H9 (cell line): ENCODE data around the gene AP5M1. TPM values are rescaled to one million over a fixed set of nuclear protein-coding genes. Genes with fewer than 3 reads are reported as not detected.

Source experiments
- DNase-seq: peaks from one replicate; pipeline ENCODE4 v3.0.0-alpha.2; 2017
- H2AFZ ChIP-seq: one replicate; pipeline ENCODE4 v1.6.1; 2013; ENCODE audit warnings: mild to moderate bottlenecking, low read length, control low read depth, moderate library complexity
- H2AK5ac ChIP-seq: 2 replicates; pipeline ENCODE4 v1.6.1; 2013; ENCODE audit warnings: low read length, control low read depth, mixed read lengths; ENCODE audit not compliant: insufficient read length
- H2BK120ac ChIP-seq: one replicate; pipeline ENCODE4 v1.6.1; 2013; ENCODE audit warnings: low read depth, mild to moderate bottlenecking, low read length, control low read depth, inconsistent platforms; ENCODE audit not compliant: poor library complexity, severe bottlenecking
- H2BK12ac ChIP-seq: 2 replicates; pipeline ENCODE4 v1.6.1; 2013; ENCODE audit warnings: low read length, control low read depth, mixed read lengths, low read depth; ENCODE audit not compliant: insufficient read length
- H2BK15ac ChIP-seq: 2 replicates; pipeline ENCODE4 v1.6.1; 2013; ENCODE audit warnings: low read depth, low read length, control low read depth
- H2BK20ac ChIP-seq: one replicate; pipeline ENCODE4 v1.6.1; 2013; ENCODE audit warnings: low read depth, mild to moderate bottlenecking, low read length, control low read depth, inconsistent platforms; ENCODE audit not compliant: poor library complexity, severe bottlenecking
- H2BK5ac ChIP-seq: 2 replicates; pipeline ENCODE4 v1.6.1; 2013; ENCODE audit warnings: low read length, control low read depth, mixed read lengths; ENCODE audit not compliant: insufficient read length
- H3K14ac ChIP-seq: 2 replicates; pipeline ENCODE4 v1.6.1; 2013; ENCODE audit warnings: low read length, control low read depth; ENCODE audit not compliant: insufficient read depth
- H3K18ac ChIP-seq: 2 replicates; pipeline ENCODE4 v1.6.1; 2013; ENCODE audit warnings: low read depth, mild to moderate bottlenecking, mixed read lengths, low read length, control low read depth; ENCODE audit not compliant: insufficient read length
- H3K23ac ChIP-seq: 2 replicates; pipeline ENCODE4 v1.6.1; 2013; ENCODE audit warnings: low read length, control low read depth, mixed read lengths, low read depth; ENCODE audit not compliant: insufficient read length
- H3K23me2 ChIP-seq: 2 replicates; pipeline ENCODE4 v1.6.1; 2013; ENCODE audit warnings: low read depth, mild to moderate bottlenecking, mixed read lengths, low read length, control low read depth; ENCODE audit not compliant: insufficient read length, poor library complexity, severe bottlenecking
- H3K27ac ChIP-seq: 2 replicates; pipeline ENCODE4 v1.5.1; 2013; ENCODE audit warnings: low read length, control low read depth, mixed read lengths, low read depth; ENCODE audit not compliant: insufficient read length
- H3K27me3 ChIP-seq: 2 replicates; pipeline ENCODE4 v1.6.1; 2013; ENCODE audit warnings: low read length, control low read depth, inconsistent platforms; ENCODE audit not compliant: insufficient read depth
- H3K4ac ChIP-seq: 2 replicates; pipeline ENCODE4 v1.6.1; 2013; ENCODE audit warnings: low read depth, mild to moderate bottlenecking, control low read depth, inconsistent platforms, low read length, moderate library complexity
- H3K4me1 ChIP-seq: 2 replicates; pipeline ENCODE4 v1.6.1; 2013; ENCODE audit warnings: low read length, control low read depth, inconsistent platforms; ENCODE audit not compliant: insufficient read depth
- H3K4me2 ChIP-seq: 2 replicates; pipeline ENCODE4 v1.6.1; 2013; ENCODE audit warnings: low read length, control low read depth, mixed read lengths; ENCODE audit not compliant: insufficient read length, insufficient read depth
- H3K56ac ChIP-seq: 2 replicates; pipeline ENCODE4 v1.6.1; 2013; ENCODE audit warnings: low read depth, mild to moderate bottlenecking, mixed read lengths, low read length, control low read depth; ENCODE audit not compliant: insufficient read length
- H3K79me1 ChIP-seq: 2 replicates; pipeline ENCODE4 v1.6.1; 2013; ENCODE audit warnings: low read depth, mild to moderate bottlenecking, moderate library complexity, low read length, control low read depth, inconsistent platforms; ENCODE audit not compliant: insufficient read depth, poor library complexity, severe bottlenecking
- H3K79me2 ChIP-seq: 2 replicates; pipeline ENCODE4 v1.6.1; 2013; ENCODE audit warnings: low read length, control low read depth, inconsistent platforms; ENCODE audit not compliant: insufficient read depth
- H3K9ac ChIP-seq: 2 replicates; pipeline ENCODE4 v1.6.1; 2013; ENCODE audit warnings: low read length, control low read depth, mixed read lengths; ENCODE audit not compliant: insufficient read length; ENCODE audit errors: extremely low read depth
- H3K9me3 ChIP-seq: one replicate; pipeline ENCODE4 v1.6.1; 2013; ENCODE audit warnings: low read depth, low read length, inconsistent platforms; ENCODE audit not compliant: control insufficient read depth
- H3T11ph ChIP-seq: one replicate; pipeline ENCODE4 v1.6.1; 2013; ENCODE audit warnings: mild to moderate bottlenecking, low read length, control low read depth, inconsistent platforms
- H4K20me1 ChIP-seq: one replicate; pipeline ENCODE4 v1.6.1; 2013; ENCODE audit not compliant: control insufficient read depth, insufficient read length, insufficient read depth
- H4K5ac ChIP-seq: 2 replicates; pipeline ENCODE4 v1.6.1; 2013; ENCODE audit warnings: low read depth, mild to moderate bottlenecking, mixed read lengths, low read length, control low read depth; ENCODE audit not compliant: insufficient read length
- H4K8ac ChIP-seq: replicated peaks from 2 replicates; pipeline ENCODE4 v1.6.1; 2013; ENCODE audit warnings: low read length, control low read depth, mixed read lengths, low read depth; ENCODE audit not compliant: insufficient read length
- H4K91ac ChIP-seq: 2 replicates; pipeline ENCODE4 v1.6.1; 2013; ENCODE audit warnings: low read depth, mild to moderate bottlenecking, moderate library complexity, mixed read lengths, low read length, control low read depth; ENCODE audit not compliant: insufficient read length
- H3K27ac Mint-ChIP-seq, 3 experiments: 2 replicates in 2 of 3; 3 replicates in 1 of 3; pipeline ENCODE4 v1.8.0; 2020 to 2021; ENCODE audit warnings: mixed read lengths in 3 of 3, mild to moderate bottlenecking in 1 of 3, moderate library complexity in 1 of 3
- H3K27me3 Mint-ChIP-seq: 2 replicates; pipeline ENCODE4 v1.8.0; 2021; ENCODE audit warnings: low read depth, mild to moderate bottlenecking, moderate library complexity, mixed read lengths
- H3K36me3 Mint-ChIP-seq, 3 experiments: 2 replicates in 2 of 3; 3 replicates in 1 of 3; pipeline ENCODE4 v1.8.0; 2020 to 2021; ENCODE audit warnings: low read depth in 3 of 3, mixed read lengths in 3 of 3; ENCODE audit not compliant: insufficient read depth in 1 of 3
- H3K4me1 Mint-ChIP-seq, 2 experiments: 2 replicates each; pipeline ENCODE4 v1.8.0; 2020; ENCODE audit warnings: mixed read lengths in 2 of 2
- H3K4me3 Mint-ChIP-seq, 2 experiments: 2 replicates in 1 of 2; 3 replicates in 1 of 2; pipeline ENCODE4 v1.8.0; 2020 to 2021; ENCODE audit warnings: mild to moderate bottlenecking in 2 of 2, mixed read lengths in 2 of 2, moderate library complexity in 1 of 2
- H3K9me3 Mint-ChIP-seq, 2 experiments: 2 replicates in 1 of 2; 3 replicates in 1 of 2; pipeline ENCODE4 v1.8.0; 2020; ENCODE audit warnings: mild to moderate bottlenecking in 2 of 2, mixed read lengths in 2 of 2, moderate library complexity in 1 of 2
- WGBS: extraction: QIAGEN DNeasy Blood & Tissue Kit; methylation state at CpG from one replicate; pipeline ENCODE4 v1.1.7; 2013; ENCODE audit warnings: missing lambda C conversion rate, low lambda C conversion rate, mixed read lengths; ENCODE audit not compliant: insufficient read length; ENCODE audit errors: extremely low coverage; 5-methylcytosine and 5-hydroxymethylcytosine counted together
- total RNA-seq: library from RNA; stranded (reverse); gene quantifications from 2 replicates; pipeline ENCODE4 v1.2.1, GENCODE V29; 2021
- TF ChIP-seq, protein P1 (sequence below): fragments of 200-600 bp; sonication (generic); conservative IDR thresholded peaks from 3 replicates; pipeline ENCODE4 v1.8.0; 2021; ENCODE audit warnings: antibody characterized with exemption, mild to moderate bottlenecking

Gene AP5M1
- total RNA-seq, 1 experiment from 2014 or later, result 42.6 TPM

DNA sequence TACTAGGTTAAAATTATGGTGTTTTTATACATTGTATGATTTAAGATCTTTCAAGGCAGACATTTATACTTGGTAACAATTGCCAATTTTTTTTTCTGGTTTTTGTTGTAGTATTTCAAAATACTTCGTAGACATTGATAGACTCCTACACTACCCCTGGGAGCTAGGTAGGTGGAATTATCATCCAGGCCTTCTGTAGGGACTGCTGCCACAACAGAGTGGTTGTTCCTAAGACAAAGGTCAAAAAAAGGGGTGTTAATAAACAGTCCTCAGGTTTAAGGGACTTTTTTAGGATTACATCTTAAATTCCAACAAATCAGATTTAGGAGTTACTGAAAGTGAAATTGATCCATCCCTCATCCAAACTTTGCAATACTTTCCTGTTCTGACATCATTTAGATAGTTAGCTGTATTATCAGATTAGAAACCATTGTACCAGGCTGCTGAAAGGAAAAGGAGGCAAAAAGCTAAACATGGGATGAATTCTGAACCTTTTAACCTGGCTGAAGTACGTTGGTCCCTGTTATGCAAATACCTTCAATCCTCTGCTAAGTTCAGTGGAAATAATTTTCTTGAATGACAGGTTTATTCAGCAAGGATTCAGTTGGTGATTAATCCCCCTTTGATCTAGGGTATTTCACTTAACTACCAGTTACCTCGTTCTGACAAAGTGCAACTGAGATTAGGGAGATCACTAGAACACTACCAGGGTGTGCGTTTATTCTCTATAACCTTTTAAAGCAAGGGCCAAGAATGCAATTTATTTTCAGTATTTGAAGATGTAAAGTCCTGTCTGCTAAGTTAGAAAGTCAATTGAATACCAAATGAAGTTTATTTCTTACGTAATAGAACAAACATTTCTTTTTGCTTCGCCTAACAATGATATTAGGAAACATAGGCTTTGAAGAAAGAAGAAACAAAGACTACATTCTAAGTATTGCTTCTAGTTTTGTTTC is 23.2 kb downstream of the AP5M1 start:
- Histone ChIP-seq H2AK5ac (no peak overlapping the region), H4K8ac (no peak overlapping the region), H3K4me2 (no peak overlapping the region), H3K4ac (no peak overlapping the region), H3K14ac (no peak overlapping the region), H3K23me2 (no peaks in the 10 kb centered on the region), H3K56ac (no peak overlapping the region), H2BK15ac (no peak overlapping the region), H3K27ac (no peak overlapping the region), H2BK5ac (no peak overlapping the region), H3T11ph (no peak overlapping the region), H2BK12ac (no peak overlapping the region), H3K79me1 (no peaks in the 10 kb centered on the region), H3K9ac (no peak overlapping the region), H3K23ac (no peak overlapping the region), H3K18ac (no peak overlapping the region), H2BK120ac (no peak overlapping the region), H3K79me2 (no peaks in the 10 kb centered on the region), H4K91ac (no peak overlapping the region), H3K9me3 (no peaks in the 10 kb centered on the region), H4K20me1 (no peaks in the 10 kb centered on the region), H3K4me1 (no peaks in the 10 kb centered on the region; the same call in 1 of the 2 replicates), H3K27me3 (no peaks in the 10 kb centered on the region), H2BK20ac (no peak overlapping the region), H4K5ac (no peak overlapping the region), H2AFZ (no peak overlapping the region)
- Mint-ChIP-seq H3K27me3 (no peaks in the 10 kb centered on the region), H3K4me1 (peaks cover 5 to 11% of the 10 kb centered on the region in 2 experiments; a peak in 2 of 4 replicates), H3K4me3 (no peak overlapping the region), H3K9me3 (no peaks in the 10 kb centered on the region), H3K27ac (peak overlapping the region in 1 of 3 experiments; percentile 70; a peak in 3 of 7 replicates), H3K36me3 (peaks cover 0 to 10% (median 0%) of the 10 kb centered on the region in 3 experiments; a peak in 3 of 7 replicates)
- no peak for DNase-seq
- WGBS, result no CpG with 5 or more reads among the region's 6 CpGs
- TF ChIP-seq, protein P1, sequence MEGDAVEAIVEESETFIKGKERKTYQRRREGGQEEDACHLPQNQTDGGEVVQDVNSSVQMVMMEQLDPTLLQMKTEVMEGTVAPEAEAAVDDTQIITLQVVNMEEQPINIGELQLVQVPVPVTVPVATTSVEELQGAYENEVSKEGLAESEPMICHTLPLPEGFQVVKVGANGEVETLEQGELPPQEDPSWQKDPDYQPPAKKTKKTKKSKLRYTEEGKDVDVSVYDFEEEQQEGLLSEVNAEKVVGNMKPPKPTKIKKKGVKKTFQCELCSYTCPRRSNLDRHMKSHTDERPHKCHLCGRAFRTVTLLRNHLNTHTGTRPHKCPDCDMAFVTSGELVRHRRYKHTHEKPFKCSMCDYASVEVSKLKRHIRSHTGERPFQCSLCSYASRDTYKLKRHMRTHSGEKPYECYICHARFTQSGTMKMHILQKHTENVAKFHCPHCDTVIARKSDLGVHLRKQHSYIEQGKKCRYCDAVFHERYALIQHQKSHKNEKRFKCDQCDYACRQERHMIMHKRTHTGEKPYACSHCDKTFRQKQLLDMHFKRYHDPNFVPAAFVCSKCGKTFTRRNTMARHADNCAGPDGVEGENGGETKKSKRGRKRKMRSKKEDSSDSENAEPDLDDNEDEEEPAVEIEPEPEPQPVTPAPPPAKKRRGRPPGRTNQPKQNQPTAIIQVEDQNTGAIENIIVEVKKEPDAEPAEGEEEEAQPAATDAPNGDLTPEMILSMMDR, result no peak
